Psoas muscle (tissue), 8 donors: ENCODE results near the gene MROH8. TPM values are rescaled to one million over a fixed set of nuclear protein-coding genes. Genes with fewer than 3 reads are reported as not detected.
"Not testable (repeated sequence)": the region's sequence is repeated elsewhere in the genome, so short reads cannot be mapped to it uniquely, and the experiment has no call there.

ENCODE experiments used
- ATAC-seq, 4 donors: fragments of 200-7000 bp; cut with Tn5 transposase; one replicate each; pipeline ENCODE4 v1.9.1; 2020; ENCODE audit warnings: moderate library complexity in 3 of 4, mild to moderate bottlenecking in 2 of 4
- DNase-seq, 2 donors: peaks; one replicate each; pipeline ENCODE4 v3.0.0-alpha.2; 2020
- H3K27ac ChIP-seq: fragments of 200-600 bp; one replicate; pipeline ENCODE4 v1.8.0; 2022
- H3K27me3 ChIP-seq, 3 donors: fragments of 200-600 bp in 1 of 3; one replicate each; pipeline versions ENCODE4 v1.6.1 to v1.8.0; 2013 to 2022; ENCODE audit warnings: low read length in 2 of 3, mild to moderate bottlenecking in 2 of 3, moderate library complexity in 1 of 3; ENCODE audit not compliant: insufficient read depth in 3 of 3
- H3K36me3 ChIP-seq, 2 donors: fragments of 200-600 bp in 1 of 2; one replicate each; pipeline versions ENCODE4 v1.6.1 to v1.8.0; 2013 to 2022; ENCODE audit warnings: low read depth in 1 of 2, mild to moderate bottlenecking in 1 of 2, moderate library complexity in 1 of 2; ENCODE audit not compliant: insufficient read depth in 1 of 2
- H3K4me1 ChIP-seq: fragments of 200-600 bp; one replicate; pipeline ENCODE4 v1.8.0; 2022
- H3K4me3 ChIP-seq: fragments of 200-600 bp; one replicate; pipeline ENCODE4 v1.8.0; 2022; ENCODE audit warnings: mild to moderate bottlenecking
- H3K9me3 ChIP-seq: fragments of 200-600 bp; one replicate; pipeline ENCODE4 v1.8.0; 2022
- WGBS, 3 donors: extraction: QIAGEN DNeasy Blood & Tissue Kit; methylation state at CpG; one replicate each; pipeline versions ENCODE4 v1.1.6 to v1.1.7; 2013; 5-methylcytosine and 5-hydroxymethylcytosine counted together
- intact Hi-C, 2 donors: fragments of 100-400 bp; cut with DNase I; formaldehyde crosslinking; loops; one replicate each; pipeline versions ENCODE4 v1.11.0 to v1.14.2; 2022
- polyA plus RNA-seq, 3 donors: library from polyadenylated mRNA; stranded (reverse); fragments of 200-250 nt; gene quantifications; one replicate each; pipeline ENCODE4 v1.2.3, GENCODE V29; 2013
- total RNA-seq, 4 donors: library from RNA; stranded (reverse); fragmentation: NEBNext Ultra II Directional in 2 of 4; extraction: Animal tissue kit (Norgen Biotek cat#: 25700) in 2 of 4; gene quantifications; one replicate each; pipeline versions ENCODE4 v1.2.1 to v1.2.4, GENCODE V29; 2021 to 2023
- TF ChIP-seq, protein P1 (sequence below): fragments of 200-600 bp; IDR thresholded peaks from one replicate; pipeline ENCODE4 v1.8.0; 2022; ENCODE audit warnings: antibody characterized with exemption
- donor health status: healthy with polysubstance abuse.
- donor health status: DM: no; HTN: no; CAD: no; lungs with moderate emphysema.
- donor health status: Bipolar disorder and iron deficiency.
- donor health status: healthy.
- donor health status: DM: yes; HTN: yes; CAD: no.
- donor health status: DM: no; HTN: no; CAD: no.
- donor health status: DM: no; HTN: no; CAD: no.
- donor health status: DM: yes; HTN: yes; CAD: no.

The MROH8 gene
- total and polyA plus RNA-seq, 7 donors = 0.99 to 5.5 (median 4.1) TPM

GRCh38 chr20:37137547-37137946, 41.8 kb downstream of the MROH8 start:
- no peak for ATAC-seq
- intact Hi-C loops = no loop called here
- TF ChIP-seq, protein P1, sequence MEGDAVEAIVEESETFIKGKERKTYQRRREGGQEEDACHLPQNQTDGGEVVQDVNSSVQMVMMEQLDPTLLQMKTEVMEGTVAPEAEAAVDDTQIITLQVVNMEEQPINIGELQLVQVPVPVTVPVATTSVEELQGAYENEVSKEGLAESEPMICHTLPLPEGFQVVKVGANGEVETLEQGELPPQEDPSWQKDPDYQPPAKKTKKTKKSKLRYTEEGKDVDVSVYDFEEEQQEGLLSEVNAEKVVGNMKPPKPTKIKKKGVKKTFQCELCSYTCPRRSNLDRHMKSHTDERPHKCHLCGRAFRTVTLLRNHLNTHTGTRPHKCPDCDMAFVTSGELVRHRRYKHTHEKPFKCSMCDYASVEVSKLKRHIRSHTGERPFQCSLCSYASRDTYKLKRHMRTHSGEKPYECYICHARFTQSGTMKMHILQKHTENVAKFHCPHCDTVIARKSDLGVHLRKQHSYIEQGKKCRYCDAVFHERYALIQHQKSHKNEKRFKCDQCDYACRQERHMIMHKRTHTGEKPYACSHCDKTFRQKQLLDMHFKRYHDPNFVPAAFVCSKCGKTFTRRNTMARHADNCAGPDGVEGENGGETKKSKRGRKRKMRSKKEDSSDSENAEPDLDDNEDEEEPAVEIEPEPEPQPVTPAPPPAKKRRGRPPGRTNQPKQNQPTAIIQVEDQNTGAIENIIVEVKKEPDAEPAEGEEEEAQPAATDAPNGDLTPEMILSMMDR = no peak
- no peaks in the 10 kb centered on the region for H3K9me3 ChIP-seq
- no peak overlapping the region for H3K4me3 ChIP-seq
- no peaks in the 10 kb centered on the region for H3K27me3 ChIP-seq
- H3K4me1 ChIP-seq = no peaks in the 10 kb centered on the region
- 41 to 79% (median 45%) methylated on average over 4 of the region's 4 CpGs for WGBS, 3 donors
- H3K27ac ChIP-seq = no peak overlapping the region
- no peak for DNase-seq
- H3K36me3 ChIP-seq = peaks cover 0 to 18% of the 10 kb centered on the region in 2 donors

GRCh38 chr20:37133952-37134351, 45.4 kb downstream of the MROH8 start:
- TF ChIP-seq, protein P1 = no peak
- ATAC-seq = no peak
- Histone ChIP-seq H3K4me3 (no peak overlapping the region), H3K4me1 (no peaks in the 10 kb centered on the region), H3K9me3 (no peaks in the 10 kb centered on the region), H3K27me3 (no peaks in the 10 kb centered on the region), H3K36me3 (peaks cover 0 to 5% of the 10 kb centered on the region in 2 donors), H3K27ac (no peak overlapping the region)
- DNase-seq = no peak
- intact Hi-C loops = no loop called here
- 56 to 73% (median 70%) methylated on average over 2 of the region's 2 CpGs for WGBS, 3 donors

- 69 to 73% (median 71%) methylated on average over 3 of the region's 3 CpGs for WGBS, 3 donors
- TF ChIP-seq, protein P1 = no peak
- intact Hi-C loops = no loop called here
Observed at GRCh38 chr20:37131486-37131885, 47.9 kb downstream of the MROH8 start.

GRCh38 chr20:37128803-37129202, 50.5 kb downstream of the MROH8 start:
- 79 to 81% (median 80%) methylated on average over 3 of the region's 3 CpGs for WGBS, 3 donors
- TF ChIP-seq, protein P1 = no peak
- no peak for ATAC-seq
- no peaks in the 10 kb centered on the region for H3K9me3 ChIP-seq
- intact Hi-C loops = no loop called here
- no peak overlapping the region for H3K27ac ChIP-seq
- H3K36me3 ChIP-seq = no peaks in the 10 kb centered on the region
- no peaks in the 10 kb centered on the region for H3K4me1 ChIP-seq
- no peaks in the 10 kb centered on the region for H3K27me3 ChIP-seq
- DNase-seq = no peak
- H3K4me3 ChIP-seq = no peak overlapping the region

More at GRCh38 chr20:37131486-37131885, 47.9 kb downstream of the MROH8 start:
- ATAC-seq = no peak
- Histone ChIP-seq H3K36me3 (no peaks in the 10 kb centered on the region), H3K27ac (no peak overlapping the region), H3K4me1 (no peaks in the 10 kb centered on the region), H3K27me3 (no peaks in the 10 kb centered on the region), H3K4me3 (no peak overlapping the region), H3K9me3 (no peaks in the 10 kb centered on the region)
- DNase-seq = no peak

- DNase-seq, H3K9me3 ChIP-seq, H3K4me3 ChIP-seq, H3K4me1 ChIP-seq, H3K27ac ChIP-seq, ATAC-seq, H3K36me3 ChIP-seq, H3K27me3 ChIP-seq, intact Hi-C loops: not testable (repeated sequence)
- 93 to 99% (median 96%) methylated on average over 9 to 26 of the region's 30 CpGs for WGBS, 3 donors
Observed at GRCh38 chr20:37126290-37126689, 53.1 kb downstream of the MROH8 start.
